Measurements from ENCODE around the gene HDAC11. TPM values are rescaled to one million over a fixed set of nuclear protein-coding genes. Genes with fewer than 3 reads are reported as not detected.

The HDAC11 gene
- total RNA-seq, 1 experiment from 2014 or later, result 12.0 TPM

DNA sequence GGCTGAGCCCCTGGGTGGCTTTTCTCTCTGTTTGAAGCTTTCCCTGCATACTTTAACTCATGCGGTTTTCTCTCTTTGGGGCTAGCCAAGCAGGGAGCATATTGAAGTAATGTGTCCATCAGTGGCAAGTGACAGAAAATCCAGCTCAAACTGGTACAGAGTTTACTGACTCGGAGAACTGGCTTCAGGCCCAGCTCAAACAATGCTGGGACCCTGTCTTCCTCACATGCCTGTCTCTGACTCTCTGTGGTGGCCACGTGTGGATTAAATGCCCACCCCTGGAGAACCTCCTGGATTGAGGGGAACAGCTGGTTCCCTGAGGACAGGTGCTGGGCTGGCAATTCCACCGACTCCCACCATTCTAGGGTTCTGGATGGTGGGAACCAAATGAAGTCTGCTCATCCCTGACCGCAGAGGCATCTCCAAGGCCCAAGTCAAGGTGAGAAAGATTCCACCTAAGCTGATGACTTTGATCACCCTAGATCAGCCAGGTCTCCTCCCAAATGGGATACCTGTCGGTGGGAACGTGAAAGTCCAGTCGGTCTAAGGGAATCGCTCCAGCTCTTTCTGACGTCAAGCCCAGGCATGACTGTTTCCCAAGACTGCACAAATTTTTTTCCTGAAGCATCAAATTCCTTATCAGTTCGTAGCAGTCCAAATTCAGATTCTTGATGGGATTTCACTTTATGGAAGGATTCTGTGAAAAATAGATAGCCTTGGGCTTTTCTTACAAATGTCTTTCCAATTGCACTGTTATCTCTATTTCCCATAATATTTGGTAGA is 16.3 kb upstream of the HDAC11 start:
- Mint-ChIP-seq H3K4me1 (peaks cover 14% of the 10 kb centered on the region), H3K27me3 (ENCODE audit: low read depth) (peaks cover 36% of the 10 kb centered on the region), H3K36me3 (no peaks in the 10 kb centered on the region), H3K9me3 (no peaks in the 10 kb centered on the region), H3K27ac (no peak overlapping the region), H3K4me3 (no peak overlapping the region)
- ATAC-seq (no peak), DNase-seq (ENCODE audit: low spot score) (no peak)
- POLR2A ChIA-PET, result interaction anchor here (1.6 kb wide), 1 partner anchor 16 kb away, joined by 5 read pairs; the partner anchor contains the start of gene HDAC11
- CTCF ChIA-PET, result interaction anchor here (0.6 to 4.2 kb wide), 11 partner anchors 12 to 372 kb away, joined by 3 to 24 read pairs (median 4); partner anchors contain the start of gene NUP210
- no peak for TF ChIP-seq ELF4 (CRISPR knock-in tag; IDR thresholded peaks at IDR 0.05; ENCODE audit: low read depth)
- TF ChIP-seq, protein P1, sequence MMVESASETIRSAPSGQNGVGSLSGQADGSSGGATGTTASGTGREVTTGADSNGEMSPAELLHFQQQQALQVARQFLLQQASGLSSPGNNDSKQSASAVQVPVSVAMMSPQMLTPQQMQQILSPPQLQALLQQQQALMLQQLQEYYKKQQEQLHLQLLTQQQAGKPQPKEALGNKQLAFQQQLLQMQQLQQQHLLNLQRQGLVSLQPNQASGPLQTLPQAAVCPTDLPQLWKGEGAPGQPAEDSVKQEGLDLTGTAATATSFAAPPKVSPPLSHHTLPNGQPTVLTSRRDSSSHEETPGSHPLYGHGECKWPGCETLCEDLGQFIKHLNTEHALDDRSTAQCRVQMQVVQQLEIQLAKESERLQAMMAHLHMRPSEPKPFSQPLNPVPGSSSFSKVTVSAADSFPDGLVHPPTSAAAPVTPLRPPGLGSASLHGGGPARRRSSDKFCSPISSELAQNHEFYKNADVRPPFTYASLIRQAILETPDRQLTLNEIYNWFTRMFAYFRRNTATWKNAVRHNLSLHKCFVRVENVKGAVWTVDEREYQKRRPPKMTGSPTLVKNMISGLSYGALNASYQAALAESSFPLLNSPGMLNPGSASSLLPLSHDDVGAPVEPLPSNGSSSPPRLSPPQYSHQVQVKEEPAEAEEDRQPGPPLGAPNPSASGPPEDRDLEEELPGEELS (CRISPR knock-in tag; IDR thresholded peaks at IDR 0.05), result no peak
- TF ChIP-seq ZNF121 (CRISPR knock-in tag; IDR thresholded peaks at IDR 0.05), result no peak
- TF ChIP-seq SMAD4 (CRISPR knock-in tag; IDR thresholded peaks at IDR 0.05), result no peak
- TF ChIP-seq FOXJ3 (CRISPR knock-in tag; IDR thresholded peaks at IDR 0.05; ENCODE audit: borderline replicate concordance), result no peak
- TF ChIP-seq, protein P2, sequence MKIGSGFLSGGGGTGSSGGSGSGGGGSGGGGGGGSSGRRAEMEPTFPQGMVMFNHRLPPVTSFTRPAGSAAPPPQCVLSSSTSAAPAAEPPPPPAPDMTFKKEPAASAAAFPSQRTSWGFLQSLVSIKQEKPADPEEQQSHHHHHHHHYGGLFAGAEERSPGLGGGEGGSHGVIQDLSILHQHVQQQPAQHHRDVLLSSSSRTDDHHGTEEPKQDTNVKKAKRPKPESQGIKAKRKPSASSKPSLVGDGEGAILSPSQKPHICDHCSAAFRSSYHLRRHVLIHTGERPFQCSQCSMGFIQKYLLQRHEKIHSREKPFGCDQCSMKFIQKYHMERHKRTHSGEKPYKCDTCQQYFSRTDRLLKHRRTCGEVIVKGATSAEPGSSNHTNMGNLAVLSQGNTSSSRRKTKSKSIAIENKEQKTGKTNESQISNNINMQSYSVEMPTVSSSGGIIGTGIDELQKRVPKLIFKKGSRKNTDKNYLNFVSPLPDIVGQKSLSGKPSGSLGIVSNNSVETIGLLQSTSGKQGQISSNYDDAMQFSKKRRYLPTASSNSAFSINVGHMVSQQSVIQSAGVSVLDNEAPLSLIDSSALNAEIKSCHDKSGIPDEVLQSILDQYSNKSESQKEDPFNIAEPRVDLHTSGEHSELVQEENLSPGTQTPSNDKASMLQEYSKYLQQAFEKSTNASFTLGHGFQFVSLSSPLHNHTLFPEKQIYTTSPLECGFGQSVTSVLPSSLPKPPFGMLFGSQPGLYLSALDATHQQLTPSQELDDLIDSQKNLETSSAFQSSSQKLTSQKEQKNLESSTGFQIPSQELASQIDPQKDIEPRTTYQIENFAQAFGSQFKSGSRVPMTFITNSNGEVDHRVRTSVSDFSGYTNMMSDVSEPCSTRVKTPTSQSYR (CRISPR knock-in tag; IDR thresholded peaks at IDR 0.05), result no peak
- TF ChIP-seq ZNF138 (CRISPR knock-in tag; conservative IDR thresholded peaks at IDR 0.05), result no peak
- TF ChIP-seq NR3C1 (CRISPR knock-in tag; conservative IDR thresholded peaks at IDR 0.05; ENCODE audit: low read depth), result no peak
- TF ChIP-seq, protein P3, sequence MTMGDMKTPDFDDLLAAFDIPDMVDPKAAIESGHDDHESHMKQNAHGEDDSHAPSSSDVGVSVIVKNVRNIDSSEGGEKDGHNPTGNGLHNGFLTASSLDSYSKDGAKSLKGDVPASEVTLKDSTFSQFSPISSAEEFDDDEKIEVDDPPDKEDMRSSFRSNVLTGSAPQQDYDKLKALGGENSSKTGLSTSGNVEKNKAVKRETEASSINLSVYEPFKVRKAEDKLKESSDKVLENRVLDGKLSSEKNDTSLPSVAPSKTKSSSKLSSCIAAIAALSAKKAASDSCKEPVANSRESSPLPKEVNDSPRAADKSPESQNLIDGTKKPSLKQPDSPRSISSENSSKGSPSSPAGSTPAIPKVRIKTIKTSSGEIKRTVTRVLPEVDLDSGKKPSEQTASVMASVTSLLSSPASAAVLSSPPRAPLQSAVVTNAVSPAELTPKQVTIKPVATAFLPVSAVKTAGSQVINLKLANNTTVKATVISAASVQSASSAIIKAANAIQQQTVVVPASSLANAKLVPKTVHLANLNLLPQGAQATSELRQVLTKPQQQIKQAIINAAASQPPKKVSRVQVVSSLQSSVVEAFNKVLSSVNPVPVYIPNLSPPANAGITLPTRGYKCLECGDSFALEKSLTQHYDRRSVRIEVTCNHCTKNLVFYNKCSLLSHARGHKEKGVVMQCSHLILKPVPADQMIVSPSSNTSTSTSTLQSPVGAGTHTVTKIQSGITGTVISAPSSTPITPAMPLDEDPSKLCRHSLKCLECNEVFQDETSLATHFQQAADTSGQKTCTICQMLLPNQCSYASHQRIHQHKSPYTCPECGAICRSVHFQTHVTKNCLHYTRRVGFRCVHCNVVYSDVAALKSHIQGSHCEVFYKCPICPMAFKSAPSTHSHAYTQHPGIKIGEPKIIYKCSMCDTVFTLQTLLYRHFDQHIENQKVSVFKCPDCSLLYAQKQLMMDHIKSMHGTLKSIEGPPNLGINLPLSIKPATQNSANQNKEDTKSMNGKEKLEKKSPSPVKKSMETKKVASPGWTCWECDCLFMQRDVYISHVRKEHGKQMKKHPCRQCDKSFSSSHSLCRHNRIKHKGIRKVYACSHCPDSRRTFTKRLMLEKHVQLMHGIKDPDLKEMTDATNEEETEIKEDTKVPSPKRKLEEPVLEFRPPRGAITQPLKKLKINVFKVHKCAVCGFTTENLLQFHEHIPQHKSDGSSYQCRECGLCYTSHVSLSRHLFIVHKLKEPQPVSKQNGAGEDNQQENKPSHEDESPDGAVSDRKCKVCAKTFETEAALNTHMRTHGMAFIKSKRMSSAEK (CRISPR knock-in tag; IDR thresholded peaks at IDR 0.05; ENCODE audit: borderline replicate concordance), result no peak
- TF ChIP-seq, protein P4, sequence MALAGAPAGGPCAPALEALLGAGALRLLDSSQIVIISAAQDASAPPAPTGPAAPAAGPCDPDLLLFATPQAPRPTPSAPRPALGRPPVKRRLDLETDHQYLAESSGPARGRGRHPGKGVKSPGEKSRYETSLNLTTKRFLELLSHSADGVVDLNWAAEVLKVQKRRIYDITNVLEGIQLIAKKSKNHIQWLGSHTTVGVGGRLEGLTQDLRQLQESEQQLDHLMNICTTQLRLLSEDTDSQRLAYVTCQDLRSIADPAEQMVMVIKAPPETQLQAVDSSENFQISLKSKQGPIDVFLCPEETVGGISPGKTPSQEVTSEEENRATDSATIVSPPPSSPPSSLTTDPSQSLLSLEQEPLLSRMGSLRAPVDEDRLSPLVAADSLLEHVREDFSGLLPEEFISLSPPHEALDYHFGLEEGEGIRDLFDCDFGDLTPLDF (CRISPR knock-in tag; IDR thresholded peaks at IDR 0.05), result no peak
- TF ChIP-seq EMX1 (CRISPR knock-in tag; IDR thresholded peaks at IDR 0.05), result no peak
- TF ChIP-seq, protein P5, sequence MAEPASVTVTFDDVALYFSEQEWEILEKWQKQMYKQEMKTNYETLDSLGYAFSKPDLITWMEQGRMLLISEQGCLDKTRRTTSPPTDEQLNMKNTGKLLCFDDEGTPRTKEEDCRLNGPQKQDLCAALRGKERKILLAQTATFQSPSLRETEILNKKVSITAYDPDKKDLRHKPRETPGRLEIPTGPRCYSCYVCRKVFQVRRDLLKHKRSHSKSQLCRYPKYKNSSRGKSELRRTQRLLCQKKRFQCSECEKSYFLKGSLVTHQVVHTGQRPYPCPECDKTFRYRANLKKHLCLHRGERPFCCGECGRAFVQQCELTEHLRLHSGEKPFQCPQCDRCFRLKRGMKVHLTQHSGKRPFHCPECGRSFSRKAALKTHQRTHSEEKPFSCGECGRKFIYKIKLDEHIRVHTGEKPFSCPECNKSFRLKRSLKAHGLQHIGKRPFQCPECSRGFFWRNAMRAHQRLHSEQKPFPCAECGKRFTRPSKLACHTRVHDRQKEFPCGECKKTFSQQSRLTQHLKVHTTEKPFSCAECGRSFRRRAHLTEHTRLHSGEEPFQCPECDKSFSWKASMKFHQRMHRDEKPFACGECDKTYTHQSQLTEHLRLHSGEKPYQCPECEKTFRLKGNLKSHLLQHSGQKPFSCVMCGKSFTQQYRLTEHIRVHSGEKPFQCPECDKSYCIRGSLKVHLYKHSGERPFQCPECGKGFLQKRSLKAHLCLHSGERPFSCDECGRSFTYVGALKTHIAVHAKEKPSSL (CRISPR knock-in tag; conservative IDR thresholded peaks at IDR 0.05), result no peak
- TF ChIP-seq TEAD1 (CRISPR knock-in tag; IDR thresholded peaks at IDR 0.05), result no peak
- no peak for TF ChIP-seq TP53 (CRISPR knock-in tag; IDR thresholded peaks at IDR 0.05)
- TF ChIP-seq NFATC4 (CRISPR knock-in tag; IDR thresholded peaks at IDR 0.05), result no peak
- TF ChIP-seq SOX15 (CRISPR knock-in tag; IDR thresholded peaks at IDR 0.05), result no peak
- TF ChIP-seq, protein P6, sequence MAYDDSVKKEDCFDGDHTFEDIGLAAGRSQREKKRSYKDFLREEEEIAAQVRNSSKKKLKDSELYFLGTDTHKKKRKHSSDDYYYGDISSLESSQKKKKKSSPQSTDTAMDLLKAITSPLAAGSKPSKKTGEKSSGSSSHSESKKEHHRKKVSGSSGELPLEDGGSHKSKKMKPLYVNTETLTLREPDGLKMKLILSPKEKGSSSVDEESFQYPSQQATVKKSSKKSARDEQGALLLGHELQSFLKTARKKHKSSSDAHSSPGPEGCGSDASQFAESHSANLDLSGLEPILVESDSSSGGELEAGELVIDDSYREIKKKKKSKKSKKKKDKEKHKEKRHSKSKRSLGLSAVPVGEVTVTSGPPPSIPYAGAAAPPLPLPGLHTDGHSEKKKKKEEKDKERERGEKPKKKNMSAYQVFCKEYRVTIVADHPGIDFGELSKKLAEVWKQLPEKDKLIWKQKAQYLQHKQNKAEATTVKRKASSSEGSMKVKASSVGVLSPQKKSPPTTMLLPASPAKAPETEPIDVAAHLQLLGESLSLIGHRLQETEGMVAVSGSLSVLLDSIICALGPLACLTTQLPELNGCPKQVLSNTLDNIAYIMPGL (CRISPR knock-in tag; IDR thresholded peaks at IDR 0.05), result no peak
- TF ChIP-seq KAT7 (CRISPR knock-in tag; IDR thresholded peaks at IDR 0.05; ENCODE audit: borderline replicate concordance), result no peak
